Liver (tissue), 9 donors: ENCODE data around the gene EFHD2. TPM values are rescaled to one million over a fixed set of nuclear protein-coding genes. Genes with fewer than 3 reads are reported as not detected.

Source experiments
- DNase-seq: peaks from one replicate; pipeline ENCODE4 v3.0.0-alpha.2; 2017; ENCODE audit warnings: low spot score
- H3K27ac ChIP-seq, 2 donors: one replicate each; pipeline ENCODE4 v1.7.0; 2013; ENCODE audit warnings: inconsistent platforms in 2 of 2, low read length in 2 of 2, control low read depth in 1 of 2, low read depth in 1 of 2, mild to moderate bottlenecking in 1 of 2
- H3K27me3 ChIP-seq, 4 donors: one replicate each; pipeline versions ENCODE4 v1.6.1 to v1.7.0; 2013; ENCODE audit warnings: low read length in 3 of 4, inconsistent platforms in 1 of 4, mild to moderate bottlenecking in 1 of 4, moderate library complexity in 1 of 4; ENCODE audit not compliant: control insufficient read depth in 4 of 4, insufficient read depth in 4 of 4
- H3K36me3 ChIP-seq, 4 donors: one replicate each; pipeline versions ENCODE4 v1.6.1 to v1.7.0; 2013; ENCODE audit warnings: low read length in 3 of 4, mild to moderate bottlenecking in 3 of 4, low read depth in 1 of 4, moderate library complexity in 1 of 4; ENCODE audit not compliant: control insufficient read depth in 4 of 4, insufficient read depth in 3 of 4
- H3K4me1 ChIP-seq, 4 donors: one replicate each; pipeline versions ENCODE4 v1.6.1 to v1.7.0; 2013; ENCODE audit warnings: low read length in 3 of 4, mild to moderate bottlenecking in 3 of 4, moderate library complexity in 1 of 4; ENCODE audit not compliant: control insufficient read depth in 4 of 4, insufficient read depth in 4 of 4
- H3K4me3 ChIP-seq, 3 donors: one replicate each; pipeline versions ENCODE4 v1.6.1 to v1.7.0; 2013; ENCODE audit warnings: low read length in 3 of 3, control low read depth in 1 of 3, low read depth in 1 of 3, mild to moderate bottlenecking in 1 of 3
- H3K9ac ChIP-seq, 2 donors: one replicate each; pipeline ENCODE4 v1.7.0; 2013; ENCODE audit warnings: low read length in 2 of 2, mild to moderate bottlenecking in 2 of 2, moderate library complexity in 2 of 2, control low read depth in 1 of 2, low read depth in 1 of 2
- H3K9me3 ChIP-seq, 4 donors: one replicate each; pipeline versions ENCODE4 v1.6.1 to v1.7.0; 2013; ENCODE audit warnings: low read length in 3 of 4; ENCODE audit not compliant: control insufficient read depth in 4 of 4
- CTCF ChIP-seq: fragments of 150-350 bp; IDR thresholded peaks from 2 replicates; pipeline ENCODE4 v1.5.1; 2017; ENCODE audit warnings: improper control_type of control experiment, low read depth, low read length; ENCODE audit not compliant: missing input control
- EGR1 ChIP-seq, 2 donors: IDR thresholded peaks; 2 replicates each; pipeline ENCODE4 v1.6.1; 2016 to 2018; ENCODE audit warnings: antibody characterized with exemption in 2 of 2, low read depth in 2 of 2
- FOXA1 ChIP-seq: IDR thresholded peaks from 2 replicates; pipeline ENCODE4 v1.6.1; 2016; ENCODE audit warnings: antibody characterized with exemption
- GABPA ChIP-seq, 2 donors: IDR thresholded peaks in 1 of 2; conservative IDR thresholded peaks in 1 of 2; 2 replicates each; pipeline ENCODE4 v1.6.1; 2016; ENCODE audit warnings: antibody characterized with exemption in 2 of 2, mild to moderate bottlenecking in 1 of 2, moderate library complexity in 1 of 2
- HNF4A ChIP-seq, 2 donors: conservative IDR thresholded peaks; 2 replicates each; pipeline ENCODE4 v1.6.1; 2016; ENCODE audit warnings: antibody characterized with exemption in 2 of 2, mild to moderate bottlenecking in 2 of 2
- HNF4G ChIP-seq: IDR thresholded peaks from 2 replicates; pipeline ENCODE4 v1.6.1; 2016; ENCODE audit warnings: antibody characterized with exemption
- JUND ChIP-seq, 2 donors: IDR thresholded peaks; 2 replicates each; pipeline ENCODE4 v1.6.1; 2016; ENCODE audit warnings: antibody characterized with exemption in 2 of 2
- MAX ChIP-seq: IDR thresholded peaks from 2 replicates; pipeline ENCODE4 v1.6.1; 2016; ENCODE audit warnings: antibody characterized with exemption
- NR2F2 ChIP-seq: IDR thresholded peaks from 2 replicates; pipeline ENCODE4 v1.6.1; 2016; ENCODE audit warnings: antibody characterized with exemption
- RAD21 ChIP-seq, 2 donors: IDR thresholded peaks; 2 replicates each; pipeline ENCODE4 v1.6.1; 2016; ENCODE audit warnings: antibody characterized with exemption in 2 of 2, mild to moderate bottlenecking in 2 of 2
- REST ChIP-seq: IDR thresholded peaks from 2 replicates; pipeline ENCODE4 v1.6.1; 2016; ENCODE audit warnings: antibody characterized with exemption, mild to moderate bottlenecking
- RXRA ChIP-seq, 2 donors: IDR thresholded peaks; 2 replicates each; pipeline ENCODE4 v1.6.1; 2017 to 2018; ENCODE audit warnings: antibody characterized with exemption in 2 of 2, mild to moderate bottlenecking in 1 of 2
- SP1 ChIP-seq: IDR thresholded peaks from 2 replicates; pipeline ENCODE4 v1.6.1; 2018; ENCODE audit warnings: antibody characterized with exemption, mild to moderate bottlenecking
- TAF1 ChIP-seq: conservative IDR thresholded peaks from 2 replicates; pipeline ENCODE4 v1.6.1; 2016; ENCODE audit warnings: antibody characterized with exemption, mild to moderate bottlenecking
- YY1 ChIP-seq: IDR thresholded peaks from 2 replicates; pipeline ENCODE4 v1.6.1; 2016; ENCODE audit warnings: antibody characterized with exemption, mild to moderate bottlenecking
- ZBTB33 ChIP-seq: IDR thresholded peaks from 2 replicates; pipeline ENCODE4 v1.6.1; 2016; ENCODE audit warnings: antibody characterized with exemption
- WGBS: extraction: QIAGEN DNeasy Blood & Tissue Kit; methylation state at CpG from one replicate; pipeline ENCODE4 v1.1.7; 2013; 5-methylcytosine and 5-hydroxymethylcytosine counted together
- polyA plus RNA-seq, 2 donors: library from polyadenylated mRNA; stranded (reverse) in 1 of 2; unstranded in 1 of 2; fragments of 200-250 nt in 1 of 2; fragments of >200 nt in 1 of 2; fragmentation: Nextera tagmentation in 1 of 2; extraction: Ambion mirVana in 1 of 2; gene quantifications; one replicate each; pipeline versions ENCODE4 v1.2.1 to v1.2.3, GENCODE V29; 2013 to 2015
- total RNA-seq, 2 donors: library from RNA; depleted of rRNA; stranded (reverse); fragments of >200 nt; gene quantifications; one replicate each; pipeline ENCODE4 v1.2.3, GENCODE V29; 2014
- donor health status: healthy.
- donor health status: healthy.
- donor health status: healthy.
- donor health status: healthy.
- donor health status: healthy.

EFHD2 gene
- total and polyA plus RNA-seq, 4 donors, result 7.4 to 23.0 (median 11.7) TPM

GRCh38 chr1:15430787-15431570 lies 21.3 kb downstream of the EFHD2 start:
- 50% methylated on average over 19 of the region's 19 CpGs for WGBS
- Histone ChIP-seq H3K9ac (no peak overlapping the region), H3K4me3 (no peak overlapping the region), H3K4me1 (peaks cover 0 to 8% (median 5%) of the 10 kb centered on the region in 4 donors), H3K27me3 (no peaks in the 10 kb centered on the region), H3K36me3 (peaks cover 0 to 5% (median 1%) of the 10 kb centered on the region in 4 donors), H3K27ac (no peak overlapping the region), H3K9me3 (no peaks in the 10 kb centered on the region)
- peak; percentile 89 for DNase-seq
- no peak for TF ChIP-seq EGR1 (IDR thresholded peaks at IDR 0.05; ENCODE audit: low read depth in 2 of 2)
- peak; percentile 92 for TF ChIP-seq CTCF
- no peak for TF ChIP-seq YY1
- peak; percentile 93 to 97 for TF ChIP-seq RAD21 (IDR thresholded peaks at IDR 0.05)

GRCh38 chr1:15431571-15431948 lies 21.9 kb downstream of the EFHD2 start:
- Histone ChIP-seq H3K9ac (no peak overlapping the region), H3K4me1 (peaks cover 0 to 8% (median 5%) of the 10 kb centered on the region in 4 donors), H3K27ac (no peak overlapping the region), H3K4me3 (no peak overlapping the region), H3K9me3 (no peaks in the 10 kb centered on the region), H3K36me3 (peaks cover 0 to 5% (median 1%) of the 10 kb centered on the region in 4 donors), H3K27me3 (no peaks in the 10 kb centered on the region)
- no peak for DNase-seq
- TF ChIP-seq FOXA1 (no peak), YY1 (no peak), JUND (IDR thresholded peaks at IDR 0.05) (no peak), GABPA (IDR thresholded peaks at IDR 0.05 in 1 of 2, conservative IDR thresholded peaks at IDR 0.05 in 1 of 2) (no peak), HNF4A (conservative IDR thresholded peaks at IDR 0.05) (no peak), ZBTB33 (no peak), TAF1 (no peak), MAX (no peak), CTCF (no peak), REST (no peak), SP1 (no peak), RAD21 (IDR thresholded peaks at IDR 0.05) (no peak), NR2F2 (no peak), RXRA (IDR thresholded peaks at IDR 0.05) (no peak), HNF4G (no peak), EGR1 (IDR thresholded peaks at IDR 0.05; ENCODE audit: low read depth in 2 of 2) (no peak)
- 80% methylated on average over 4 of the region's 4 CpGs for WGBS
